ENCODE measurements around the gene KRT31.
"Not testable (repeated sequence)": the region's sequence is repeated elsewhere in the genome, so short reads cannot be mapped to it uniquely, and the experiment has no call there.

KRT31 gene

DNA sequence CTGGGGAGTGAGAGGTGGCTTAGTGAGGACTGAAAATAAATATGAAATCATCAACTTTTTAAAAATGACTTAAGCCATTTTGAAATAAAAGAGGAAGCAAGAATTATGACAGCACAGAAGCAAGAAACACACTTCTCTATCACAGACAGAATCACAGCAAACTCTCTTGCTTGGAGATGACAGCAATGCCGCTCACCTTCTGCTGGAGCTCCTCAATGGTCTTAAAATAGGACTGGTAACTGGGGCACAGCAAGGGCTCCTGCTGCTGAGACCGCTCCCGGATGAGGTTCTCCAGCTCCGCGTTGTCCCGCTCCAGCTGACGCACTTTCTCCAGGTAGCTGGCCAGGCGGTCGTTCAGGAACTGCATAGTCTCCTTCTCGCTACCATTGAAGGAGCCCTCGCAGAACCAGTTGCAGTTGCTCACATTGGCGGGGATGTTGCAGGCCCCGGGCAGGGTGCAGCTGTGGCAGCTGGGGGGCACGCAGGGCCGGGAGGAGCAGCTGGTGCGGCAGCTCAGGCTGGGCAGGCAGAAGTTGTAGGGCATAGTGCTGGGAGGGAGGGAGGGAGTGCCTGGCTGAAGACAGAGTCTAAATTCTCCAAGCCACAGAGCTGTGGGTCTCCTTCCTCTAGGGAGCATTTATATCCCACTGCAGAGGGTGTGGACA is at the start of gene KRT31:
KRT31 (minus strand) TSS at position 613 of the 665 bp plus-strand sequence; CDS start at position 544, 69 bp downstream.
- no peak for DNase-seq (ENCODE audit: low read depth)

- DNase-seq (ENCODE audit: low read depth), result no peak
Observed at GRCh38 chr17:41446806-41447205, 49.4 kb upstream of the KRT31 start.

GRCh38 chr17:41444640-41445039 is 47.2 kb upstream of the KRT31 start:
- DNase-seq (ENCODE audit: low read depth), result no peak

DNA sequence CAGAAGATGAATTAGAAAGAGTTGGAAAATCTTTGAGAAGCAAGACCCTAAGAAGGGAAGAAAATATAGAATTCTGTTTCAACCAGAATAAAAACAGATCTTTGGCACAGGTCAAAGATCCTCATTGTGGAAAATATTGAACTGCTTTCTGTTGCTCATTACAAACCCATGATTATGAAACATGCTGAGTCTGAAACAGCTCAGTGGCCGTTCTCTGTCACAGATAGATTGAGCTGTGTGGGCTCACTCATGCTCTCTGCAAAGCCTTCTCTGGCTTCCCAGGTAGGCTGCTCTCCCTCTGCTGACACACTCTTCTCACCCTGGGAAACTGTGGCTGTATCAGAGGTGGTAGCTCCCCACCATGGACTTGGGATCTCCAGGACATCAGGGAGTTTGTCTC is 46.8 kb upstream of the KRT31 start:
- DNase-seq (ENCODE audit: low read depth), result peak; percentile 36

DNA sequence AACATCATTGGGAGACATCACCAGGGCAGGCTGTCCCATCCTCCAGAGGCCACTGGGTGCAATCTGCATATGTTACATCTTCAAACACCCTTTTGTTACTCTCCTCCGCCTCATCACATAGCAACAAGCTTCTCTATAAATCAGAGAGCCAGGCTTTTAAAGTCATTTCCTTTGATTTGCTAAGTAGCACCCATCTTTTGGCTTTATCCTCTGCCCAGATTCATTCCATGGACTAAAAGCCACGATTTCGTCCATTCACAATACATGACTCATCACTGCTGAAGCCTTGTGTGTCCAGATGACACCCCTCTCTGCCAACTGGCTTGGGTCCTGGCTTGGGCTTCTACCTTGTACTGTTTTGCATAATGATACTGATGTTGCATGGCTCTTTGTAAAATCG is 45.3 kb upstream of the KRT31 start:
- peak; percentile 85 for DNase-seq (ENCODE audit: low read depth)

DNA sequence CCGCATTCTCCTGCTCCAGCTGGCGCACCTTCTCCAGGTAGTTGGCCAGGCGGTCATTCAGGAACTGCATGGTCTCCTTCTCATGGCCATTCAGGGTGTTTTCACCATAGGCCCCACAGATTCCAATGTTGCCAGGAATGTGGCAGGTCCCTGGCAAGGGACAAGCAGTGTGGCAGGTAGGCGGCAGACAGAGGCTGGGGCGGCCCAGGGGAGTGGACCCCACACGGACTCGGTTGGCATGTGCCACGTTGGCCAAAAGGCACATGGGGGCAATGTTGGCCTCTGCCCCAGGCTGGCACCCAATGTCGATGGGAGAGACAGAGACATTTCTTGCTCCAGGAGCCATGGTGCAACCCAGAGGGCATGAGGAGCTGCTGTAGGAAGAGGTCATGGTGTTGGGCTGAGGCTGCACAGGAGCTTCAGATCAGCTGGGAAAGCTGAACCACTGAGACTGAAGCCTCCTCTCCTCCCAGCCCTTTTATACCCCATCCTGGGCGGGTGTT is 43.2 kb upstream of the KRT31 start, which contains the start of gene KRT38:
KRT38 (minus strand) TSS at position 453 of the 503 bp plus-strand sequence; CDS start at position 391, 62 bp downstream.
- DNase-seq (ENCODE audit: low read depth), result no peak

DNA sequence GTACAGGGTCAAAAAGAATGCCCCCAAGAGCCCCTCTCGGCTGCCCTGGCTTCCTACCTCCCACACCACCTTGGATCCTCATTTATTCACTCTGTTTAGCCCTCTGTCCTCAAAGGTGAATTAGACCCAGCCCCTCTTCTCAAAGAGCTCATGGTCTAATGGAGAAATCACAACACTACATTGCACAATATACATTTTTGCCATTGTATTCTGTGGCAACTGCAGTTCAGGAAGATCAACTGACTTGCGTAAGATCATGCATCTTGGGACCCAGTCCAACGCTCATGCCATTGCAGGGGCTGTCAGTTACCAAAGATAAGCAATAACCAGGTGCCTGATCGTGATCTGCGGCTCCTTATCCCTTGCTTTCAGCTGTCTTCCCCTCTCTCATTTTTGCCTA is 42.0 kb upstream of the KRT31 start:
- DNase-seq (ENCODE audit: low read depth), result peak; percentile 71

DNA sequence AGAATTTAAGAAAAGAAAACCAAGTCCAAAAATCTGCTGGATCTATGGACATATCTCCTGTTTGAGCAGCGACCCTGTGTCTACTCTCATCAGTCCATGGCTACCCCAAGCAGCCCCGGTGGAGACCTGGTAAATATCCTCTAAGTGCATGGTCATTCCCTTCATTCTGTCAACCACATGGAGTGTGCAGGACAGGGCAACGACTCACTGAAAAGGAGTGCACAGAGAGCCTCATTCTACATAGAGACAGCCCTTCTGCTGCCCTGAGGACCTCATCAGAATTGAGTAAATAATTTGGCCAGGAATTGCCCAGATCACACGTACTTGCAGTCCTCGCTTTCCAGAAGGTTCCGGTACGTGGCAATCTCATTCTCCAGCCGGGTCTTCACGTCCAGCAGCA is 40.4 kb upstream of the KRT31 start:
- no peak for DNase-seq (ENCODE audit: low read depth)

DNA sequence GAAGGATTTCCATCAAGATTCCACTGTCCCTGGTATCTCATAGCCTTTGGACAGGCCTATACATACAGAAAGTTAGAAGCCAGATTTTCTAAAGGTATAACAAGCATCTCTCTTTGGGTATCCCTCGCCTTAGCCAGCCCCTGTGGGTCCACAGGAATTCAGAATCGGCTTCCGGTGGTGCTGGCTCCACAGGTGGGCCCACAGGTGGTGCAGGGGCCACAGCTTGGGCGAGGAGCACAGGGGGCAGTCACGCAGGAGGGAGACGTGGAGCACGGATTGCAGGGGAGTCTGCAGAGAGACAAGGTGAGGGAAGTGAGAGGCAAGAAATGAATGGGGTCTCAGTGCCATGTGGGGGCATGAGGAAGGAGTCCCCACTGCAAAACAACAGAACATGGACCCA is 39.8 kb upstream of the KRT31 start:
- no peak for DNase-seq (ENCODE audit: low read depth)

- no peak for DNase-seq (ENCODE audit: low read depth)
Observed at GRCh38 chr17:41434415-41434814, 37.0 kb upstream of the KRT31 start.

- no peak for DNase-seq (ENCODE audit: low read depth)
Observed at GRCh38 chr17:41434005-41434404, 36.6 kb upstream of the KRT31 start.

- no peak for DNase-seq (ENCODE audit: low read depth)
Observed at GRCh38 chr17:41433586-41433985, 36.2 kb upstream of the KRT31 start.

- DNase-seq (ENCODE audit: low read depth), result not testable (repeated sequence)
Observed at GRCh38 chr17:41430376-41430775, 33.0 kb upstream of the KRT31 start.

- DNase-seq (ENCODE audit: low read depth), result no peak
Observed at GRCh38 chr17:41429667-41430066, 32.3 kb upstream of the KRT31 start.

DNA sequence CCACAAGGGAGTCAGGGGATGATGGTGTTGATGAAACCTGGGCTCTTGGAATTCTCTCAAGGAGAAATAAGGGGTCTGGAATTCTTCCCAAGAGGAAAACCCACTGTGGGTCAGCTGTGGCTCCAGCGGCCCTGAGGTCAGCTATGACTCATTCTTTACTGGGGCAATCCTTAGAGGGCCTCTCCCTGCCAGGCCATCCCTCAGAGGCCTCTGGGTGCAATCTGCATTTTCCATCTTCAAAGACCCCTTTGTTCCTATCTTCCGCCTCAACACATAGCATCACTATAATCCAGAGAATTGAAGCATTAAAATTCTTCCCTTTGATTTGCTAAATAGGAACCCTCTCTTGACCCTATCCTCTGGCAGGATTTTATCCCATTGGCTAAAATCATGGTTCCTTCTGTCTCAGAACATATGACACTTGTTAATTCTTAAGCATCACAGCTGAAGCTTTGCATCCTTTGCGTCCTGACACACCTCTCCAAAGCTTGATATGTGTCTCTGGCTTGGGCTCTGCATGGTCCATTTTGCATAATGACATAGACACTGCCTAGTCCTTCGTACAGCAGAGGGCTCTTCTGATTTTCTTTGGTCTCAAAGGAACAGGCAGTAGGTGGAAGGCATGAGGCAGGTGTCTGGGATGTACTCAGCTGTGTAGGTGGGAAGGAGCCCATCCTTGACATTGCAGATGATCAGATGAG is 31.3 kb upstream of the KRT31 start:
- no peak for DNase-seq (ENCODE audit: low read depth)

DNA sequence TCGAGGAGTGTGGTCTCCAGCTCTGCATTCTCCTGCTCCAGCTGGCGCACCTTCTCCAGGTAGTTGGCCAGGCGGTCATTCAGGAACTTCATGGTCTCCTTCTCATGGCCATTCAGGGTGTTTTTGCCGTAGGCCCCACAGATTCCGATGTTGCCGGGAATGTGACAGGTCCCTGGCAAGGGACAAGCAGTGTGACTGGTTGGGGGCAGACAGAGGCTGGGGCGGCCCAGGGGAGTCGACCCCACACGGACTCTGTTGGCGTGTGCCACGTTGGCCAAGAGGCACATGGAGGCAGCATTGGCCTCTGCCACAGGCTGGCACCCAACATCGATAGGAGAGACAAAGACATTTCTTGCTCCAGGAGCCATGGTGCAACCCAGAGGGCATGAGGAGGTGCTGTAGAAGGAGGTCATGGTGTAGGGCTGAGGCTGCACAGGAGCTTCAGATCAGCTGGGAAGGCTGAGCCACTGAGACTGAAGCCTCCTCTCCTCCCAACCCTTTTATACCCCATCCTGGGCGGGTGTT is 26.8 kb upstream of the KRT31 start, which contains the start of gene KRT37:
KRT37 (minus strand) TSS at position 475 of the 525 bp plus-strand sequence; CDS start at position 413, 62 bp downstream.
- no peak for DNase-seq (ENCODE audit: low read depth)

DNA sequence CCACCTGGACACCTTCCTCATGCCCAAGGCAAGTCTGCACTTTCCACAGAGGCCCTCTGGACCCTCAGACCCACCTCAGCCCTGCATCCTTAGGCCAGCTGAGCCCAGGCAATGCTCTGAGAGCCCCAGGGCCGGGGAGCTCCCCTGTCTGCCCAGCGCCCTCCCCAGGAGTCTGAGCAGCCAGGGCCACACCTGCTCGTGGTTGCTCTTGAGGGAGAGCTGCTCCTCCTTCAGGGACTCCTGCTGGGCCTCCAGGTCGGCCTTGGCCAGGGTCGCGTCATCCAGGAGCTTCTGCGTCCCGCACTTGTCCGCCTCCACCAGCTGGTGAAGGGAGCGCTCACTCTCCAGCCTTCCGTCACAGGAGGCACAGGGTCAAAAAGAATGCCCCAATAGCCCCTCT is 25.2 kb upstream of the KRT31 start:
- DNase-seq (ENCODE audit: low read depth), result not testable (repeated sequence)

DNA sequence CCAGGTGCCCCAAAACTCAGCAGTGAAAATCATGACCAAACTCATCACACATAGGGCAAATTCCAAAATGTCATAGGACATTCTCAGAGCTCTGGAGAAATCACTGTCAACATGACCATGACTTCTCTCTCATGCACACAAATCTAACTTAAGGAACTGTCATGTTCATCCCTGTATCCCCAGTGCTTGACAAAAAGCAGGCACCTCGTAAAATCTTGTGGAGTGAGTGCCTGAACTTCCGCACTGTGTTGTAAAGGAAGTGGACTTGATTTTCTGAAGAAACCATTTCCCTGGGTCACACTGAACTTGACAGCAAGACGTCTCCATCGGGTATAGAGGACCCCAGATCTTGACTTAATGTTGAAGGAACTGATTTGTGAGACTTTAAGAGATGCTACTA is 24.2 kb upstream of the KRT31 start:
- DNase-seq (ENCODE audit: low read depth), result no peak

DNA sequence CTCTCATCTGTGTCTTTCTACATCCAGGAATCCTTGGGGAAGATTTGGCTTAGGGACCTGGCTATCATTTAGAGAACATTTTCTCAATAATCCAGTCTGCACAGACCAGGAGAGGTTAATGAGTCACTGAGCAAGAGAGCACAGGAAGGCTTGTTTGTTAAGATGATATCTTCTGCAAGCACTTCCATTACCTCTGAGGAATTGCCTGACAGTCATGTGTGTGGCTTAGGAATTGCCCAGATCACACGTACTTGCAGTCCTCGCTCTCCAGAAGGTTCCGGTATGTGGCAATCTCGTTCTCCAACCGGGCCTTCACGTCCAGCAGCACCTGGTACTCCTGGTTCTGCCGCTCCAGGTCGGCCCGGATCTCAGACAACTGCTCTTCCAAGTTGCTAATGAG is 23.7 kb upstream of the KRT31 start:
- no peak for DNase-seq (ENCODE audit: low read depth)

GRCh38 chr17:41420134-41420533 is 22.7 kb upstream of the KRT31 start:
- DNase-seq (ENCODE audit: low read depth), result no peak

DNA sequence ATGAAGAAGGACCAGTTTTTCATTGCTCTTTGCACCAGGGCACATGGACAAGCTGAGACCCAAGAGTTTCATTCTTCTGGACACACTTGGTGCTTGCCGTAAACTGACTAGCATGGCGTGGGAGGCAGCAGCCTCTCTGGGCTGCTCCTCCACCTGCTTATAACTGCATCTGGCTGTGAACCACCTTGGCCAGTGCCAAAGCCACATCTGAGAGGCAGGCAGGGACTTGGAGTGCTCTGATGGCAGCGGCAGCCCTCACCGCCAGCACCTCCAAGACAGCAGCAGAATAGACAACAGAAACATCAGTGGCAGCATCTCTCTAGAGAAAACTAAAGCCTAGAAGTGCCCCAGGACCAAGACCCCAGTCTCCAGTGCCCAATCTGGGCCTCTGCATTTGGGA is 22.3 kb upstream of the KRT31 start:
- no peak for DNase-seq (ENCODE audit: low read depth)

GRCh38 chr17:41418116-41418860 is 20.9 kb upstream of the KRT31 start:
- no peak for DNase-seq (ENCODE audit: low read depth)
